NCI-H1092 treated with DMSO at 0.1 percent for 48 hours (cell line): ENCODE measurements around the gene CEP57.
A peak's percentile ranks its signal among the peaks of the same experiment; 100 is the strongest.
"Not testable (repeated sequence)": the region's sequence is repeated elsewhere in the genome, so short reads cannot be mapped to it uniquely, and the experiment has no call there.

Source experiments
- DNase-seq: peaks from one replicate; lab custom pipeline; 2025; lab: John Stamatoyannopoulos, UW

Gene CEP57

DNA sequence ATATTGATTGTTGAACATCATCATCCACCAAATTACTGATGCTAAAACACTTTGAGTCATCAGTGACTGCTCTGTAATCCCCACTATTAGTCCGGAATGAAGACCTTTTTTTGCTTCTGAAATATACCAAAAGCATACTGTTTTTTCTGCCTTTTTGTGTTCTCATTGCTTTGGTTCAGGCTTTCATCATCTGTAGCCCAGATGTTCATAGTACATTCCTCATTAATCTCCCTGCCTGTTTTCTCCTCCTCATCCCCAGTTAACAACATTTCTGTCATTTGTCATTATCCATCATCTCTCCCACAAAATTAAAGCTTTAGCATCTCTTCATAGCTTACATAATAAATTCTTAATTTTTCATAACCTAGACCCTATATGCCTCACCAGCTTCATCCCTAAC is 9.2 kb downstream of the CEP57 start:
- no peak for DNase-seq

- DNase-seq = no peak
These were observed 10.1 kb downstream of the CEP57 start for GRCh38 chr11:95800438-95800837.

- DNase-seq = no peak
These were observed 12.5 kb downstream of the CEP57 start for GRCh38 chr11:95802806-95803205.

- DNase-seq = no peak
These were observed 13.7 kb downstream of the CEP57 start for GRCh38 chr11:95803973-95804372.

DNA sequence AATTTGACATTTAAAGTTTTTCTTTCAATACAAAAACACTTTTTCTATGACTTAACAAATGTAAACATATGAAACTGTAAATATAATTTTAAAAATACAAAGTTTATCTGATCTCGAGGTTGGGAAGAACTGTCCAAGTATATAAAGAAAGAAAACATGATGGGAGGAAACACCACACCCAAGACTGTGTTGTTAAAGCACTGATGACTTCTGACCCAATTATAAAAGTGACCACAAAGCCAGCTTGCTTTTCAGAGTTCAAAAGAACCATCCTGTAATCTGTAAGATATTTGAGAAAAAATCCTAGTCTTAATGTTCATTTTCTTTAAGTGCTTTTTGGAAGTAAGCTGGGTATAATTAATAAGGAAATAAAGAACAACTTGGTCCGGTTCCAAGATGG is 15.6 kb downstream of the CEP57 start:
- DNase-seq = no peak

DNA sequence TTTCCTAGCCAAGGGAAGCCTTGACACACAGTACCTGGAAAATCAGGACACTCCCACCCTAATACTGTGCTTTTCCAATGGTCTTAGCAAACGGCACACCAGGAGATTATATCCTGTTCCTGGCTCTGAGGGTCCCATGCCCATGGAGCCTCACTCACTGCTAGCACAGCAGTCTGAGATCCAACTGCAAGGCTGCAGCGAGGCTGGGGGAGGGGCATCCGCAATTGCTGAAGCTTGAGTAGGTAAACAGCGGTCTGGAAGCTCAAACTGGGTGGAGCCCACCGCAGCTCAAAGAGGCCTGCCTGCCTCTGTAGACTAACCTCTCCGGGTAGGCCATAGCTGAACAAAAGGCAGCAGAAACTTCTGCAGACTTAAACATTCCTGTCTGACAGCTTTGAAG is 16.2 kb downstream of the CEP57 start:
- not testable (repeated sequence) for DNase-seq

DNA sequence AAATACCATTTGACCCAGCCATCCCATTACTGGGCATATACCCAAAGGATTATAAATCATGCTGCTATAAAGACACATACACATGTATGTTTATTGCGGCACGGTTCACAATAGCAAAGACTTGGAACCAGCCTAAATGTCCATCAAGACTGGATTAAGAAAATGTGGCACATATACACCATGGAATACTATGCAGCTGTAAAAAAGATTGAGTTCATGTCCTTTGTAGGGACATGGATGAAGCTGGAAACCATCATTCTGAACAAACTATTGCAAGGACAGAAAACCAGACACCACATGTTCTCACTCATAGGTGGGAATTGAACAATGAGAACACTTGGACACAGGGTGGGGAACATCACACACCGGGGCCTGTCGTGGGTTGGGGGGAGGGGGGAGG is 20.8 kb downstream of the CEP57 start:
- DNase-seq = not testable (repeated sequence)

DNA sequence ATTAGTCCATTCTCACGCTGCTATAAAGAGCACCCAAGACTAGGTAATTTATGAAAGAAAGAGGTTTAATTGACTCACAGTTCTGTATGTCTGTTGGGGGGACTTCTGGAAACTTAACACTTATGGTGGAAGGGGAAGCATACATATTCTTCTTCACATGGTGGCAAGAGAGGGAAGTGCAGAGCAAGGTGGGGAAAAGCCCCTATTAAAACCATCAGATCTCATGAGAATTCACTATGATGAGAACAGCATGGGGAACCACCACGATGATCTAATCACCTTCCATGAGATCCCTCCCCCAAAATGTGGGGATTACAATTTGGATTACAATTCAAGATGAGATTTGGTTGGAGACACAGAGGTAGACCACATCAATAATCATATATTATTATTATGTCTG is 25.7 kb downstream of the CEP57 start:
- no peak for DNase-seq

DNA sequence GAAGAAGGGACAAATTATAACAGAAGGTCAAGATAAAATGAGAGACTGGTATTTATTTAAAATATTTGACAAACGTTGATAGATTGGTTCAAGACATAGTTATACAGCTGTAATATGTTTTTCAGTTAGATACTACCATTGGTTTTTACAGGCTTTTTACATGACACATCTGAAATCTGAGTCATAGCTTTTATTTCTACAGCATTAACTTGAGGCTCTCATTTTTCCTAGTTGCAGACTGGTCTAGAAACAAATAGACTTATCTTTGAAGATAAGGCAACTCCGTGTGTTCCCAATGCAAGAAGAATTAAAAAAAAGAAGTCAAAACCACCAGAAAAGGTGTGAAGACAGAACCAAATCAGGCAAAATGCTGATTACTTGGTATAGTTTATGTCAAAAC is 31.3 kb downstream of the CEP57 start:
- no peak for DNase-seq

- DNase-seq = no peak
These were observed 37.4 kb downstream of the CEP57 start for GRCh38 chr11:95827696-95828095.

GRCh38 chr11:95829580-95830259 is 39.4 kb downstream of the CEP57 start:
- no peak for DNase-seq

DNA sequence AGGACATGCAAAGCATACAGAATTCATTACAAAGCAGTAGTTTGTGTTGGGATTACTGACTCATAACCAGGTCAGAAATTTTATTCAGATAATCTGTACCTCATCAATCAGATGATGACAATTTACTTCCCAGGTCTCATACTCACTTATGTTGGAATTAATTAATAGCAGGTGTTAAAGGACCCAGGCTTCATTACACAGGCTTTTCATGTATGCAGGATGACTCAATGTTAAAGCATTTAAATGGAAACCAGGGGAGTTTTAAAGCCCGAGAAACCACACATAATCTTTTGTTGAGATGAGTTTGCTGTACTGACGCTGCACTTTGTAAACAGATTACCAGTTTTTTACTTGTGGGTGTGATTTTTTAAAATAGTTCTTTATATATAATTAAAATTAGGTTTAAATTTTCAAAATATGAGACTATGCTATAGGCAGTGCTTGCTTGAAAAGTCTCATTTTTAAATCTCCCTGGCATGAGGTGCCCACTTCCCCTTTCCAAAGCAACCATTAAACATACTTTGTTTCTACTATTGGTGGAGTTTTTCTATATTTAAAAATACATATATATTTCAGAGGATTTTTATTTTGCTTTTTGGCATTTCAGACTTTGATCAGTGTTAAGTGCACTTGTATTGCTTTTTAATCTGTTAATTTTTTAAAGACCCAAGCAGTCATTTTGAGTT is 41.0 kb downstream of the CEP57 start:
- DNase-seq = no peak

- DNase-seq = no peak
These were observed 42.5 kb downstream of the CEP57 start for GRCh38 chr11:95832763-95833162.

DNA sequence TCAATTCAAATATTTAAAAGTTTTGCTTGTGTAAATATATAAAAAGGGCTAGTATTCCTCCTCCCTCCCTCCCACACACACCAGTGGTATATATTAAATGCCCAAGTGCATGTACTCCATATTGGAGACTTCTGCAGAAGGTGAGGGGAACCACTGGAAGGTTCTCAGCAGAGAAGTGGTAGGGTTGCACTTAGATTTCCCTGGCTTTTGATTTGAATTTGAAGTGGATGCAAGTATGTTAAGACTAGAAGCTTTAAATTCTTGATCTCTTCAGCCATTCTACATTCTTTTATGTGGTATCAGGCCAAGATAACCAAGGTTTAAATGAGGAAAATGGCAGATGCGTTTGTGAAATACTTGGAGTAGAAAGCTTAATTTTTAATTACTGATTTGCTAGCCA is 43.1 kb downstream of the CEP57 start:
- no peak for DNase-seq

DNA sequence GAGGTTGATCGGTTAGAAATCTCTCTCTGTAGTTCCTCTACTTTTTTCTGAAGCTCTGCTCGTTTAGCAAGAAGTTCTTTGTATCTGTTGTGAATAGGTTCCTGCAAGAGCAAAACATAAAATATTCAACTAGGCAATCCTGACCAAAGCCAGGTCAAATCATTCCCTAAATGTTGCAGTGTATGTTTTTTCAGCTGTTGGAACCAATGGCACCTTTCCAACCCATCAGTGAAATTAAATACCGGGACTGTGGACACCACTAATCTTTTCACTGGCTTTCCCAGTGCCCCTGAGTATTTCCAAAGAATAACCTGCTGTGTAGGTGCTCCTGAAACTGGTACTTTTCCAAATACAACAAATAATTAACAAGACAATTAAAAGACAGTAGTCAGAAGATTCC is 45.1 kb downstream of the CEP57 start:
- DNase-seq = peak; percentile 33

DNA sequence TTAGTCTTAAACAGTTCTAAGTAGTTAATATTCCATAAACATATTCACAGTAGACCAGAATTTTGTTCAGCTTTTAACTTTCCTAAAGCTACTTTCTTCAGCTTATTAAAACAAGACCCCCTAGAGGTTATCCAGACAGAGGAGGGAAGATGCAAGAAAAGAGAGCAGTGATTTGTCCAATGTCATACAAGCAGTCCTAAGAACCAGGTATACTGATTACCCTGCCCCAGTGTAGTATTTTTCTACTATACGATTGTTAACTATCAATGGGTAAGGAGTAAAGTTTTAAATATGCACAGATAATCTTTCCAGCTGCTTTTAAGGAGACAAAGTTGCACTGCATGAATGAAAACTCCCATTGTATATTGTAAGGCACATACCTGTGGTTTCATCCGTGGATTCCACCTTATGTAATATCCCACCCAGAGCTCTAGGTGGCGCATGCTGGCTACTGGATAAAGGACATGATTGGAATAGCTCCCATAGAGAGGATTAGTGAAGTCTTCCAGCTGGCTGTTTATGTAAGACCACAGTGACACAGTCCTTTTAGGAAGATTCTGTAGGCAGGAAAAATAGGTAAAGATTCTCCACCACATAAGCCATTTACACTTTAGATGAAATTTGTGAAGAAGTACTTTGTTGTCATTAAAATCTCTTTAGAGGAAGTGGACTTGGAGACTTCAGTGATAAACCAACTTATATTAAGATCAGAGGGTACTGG is 45.6 kb downstream of the CEP57 start:
- peak; percentile 75 for DNase-seq

- no peak for DNase-seq
These were observed 54.9 kb downstream of the CEP57 start for GRCh38 chr11:95845167-95845566.

GRCh38 chr11:95849087-95849825 is 59.0 kb downstream of the CEP57 start:
- peak; percentile 9 for DNase-seq

- DNase-seq = no peak
These were observed 59.8 kb downstream of the CEP57 start for GRCh38 chr11:95850137-95850536.

DNA sequence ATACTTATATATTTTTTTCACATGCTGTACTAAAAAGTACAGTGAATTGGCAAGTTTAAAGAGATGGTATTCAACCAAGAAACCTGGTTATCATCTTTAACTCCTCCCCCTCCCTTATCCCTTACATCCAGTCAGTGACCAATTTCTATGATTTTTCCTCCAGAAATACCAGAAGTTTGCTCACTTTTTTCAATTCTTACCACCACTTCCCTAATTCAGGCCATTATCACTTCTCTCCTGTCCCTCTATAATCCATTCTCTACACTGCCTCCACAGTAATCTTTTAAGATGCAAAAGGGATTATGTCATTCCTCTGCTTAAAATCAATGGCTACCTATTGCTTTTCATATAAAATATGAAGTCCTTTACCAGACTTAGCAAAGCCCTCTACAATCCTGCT is 62.8 kb downstream of the CEP57 start:
- DNase-seq = no peak

DNA sequence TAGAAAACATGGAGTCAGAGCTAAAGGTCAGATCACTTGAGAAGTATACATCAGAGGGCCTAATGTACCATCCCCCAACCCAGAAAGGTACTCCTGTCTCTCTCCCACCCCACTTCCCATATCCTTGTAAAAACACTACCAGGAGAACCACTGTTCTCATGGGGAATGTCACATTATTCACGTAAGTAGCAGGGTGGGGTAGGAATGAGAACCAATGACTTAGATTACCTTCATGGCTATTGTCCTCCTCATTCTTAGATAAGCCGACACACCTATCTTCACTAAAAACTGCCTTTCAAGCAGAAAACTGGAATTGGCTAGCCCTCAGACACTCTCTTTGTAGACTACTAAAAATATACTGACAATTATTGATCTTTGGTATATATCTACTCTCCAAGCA is 63.6 kb downstream of the CEP57 start:
- no peak for DNase-seq

GRCh38 chr11:95854362-95854761 is 64.1 kb downstream of the CEP57 start:
- DNase-seq = not testable (repeated sequence)

GRCh38 chr11:95860024-95860423 is 69.7 kb downstream of the CEP57 start:
- not testable (repeated sequence) for DNase-seq
